IPS-20b (cell line): Measurements from ENCODE around the gene PRF1.

ENCODE experiments used
- H3K27ac ChIP-seq: one replicate; pipeline ENCODE4 v1.5.1; 2013; ENCODE audit warnings: low read length
- H3K27me3 ChIP-seq: 2 replicates; pipeline ENCODE4 v1.6.1; 2013; ENCODE audit warnings: mild to moderate bottlenecking, low read length, inconsistent platforms; ENCODE audit not compliant: insufficient read depth
- H3K36me3 ChIP-seq: 2 replicates; pipeline ENCODE4 v1.6.1; 2013; ENCODE audit warnings: low read depth, mild to moderate bottlenecking, inconsistent platforms, low read length, moderate library complexity; ENCODE audit not compliant: insufficient read depth
- H3K4me1 ChIP-seq: 2 replicates; pipeline ENCODE4 v1.6.1; 2013; ENCODE audit warnings: mild to moderate bottlenecking, control low read depth, inconsistent platforms, low read length, moderate library complexity; ENCODE audit not compliant: insufficient read depth
- H3K4me3 ChIP-seq: 2 replicates; pipeline ENCODE4 v1.5.1; 2013; ENCODE audit warnings: mild to moderate bottlenecking, low read length, inconsistent platforms
- H3K9ac ChIP-seq: 2 replicates; pipeline ENCODE4 v1.6.1; 2013; ENCODE audit warnings: low read depth, mild to moderate bottlenecking, inconsistent platforms, low read length, moderate library complexity
- H3K9me3 ChIP-seq: 2 replicates; pipeline ENCODE4 v1.6.1; 2013; ENCODE audit warnings: mild to moderate bottlenecking, low read depth, low read length, inconsistent platforms; ENCODE audit not compliant: insufficient read depth

Gene PRF1

DNA sequence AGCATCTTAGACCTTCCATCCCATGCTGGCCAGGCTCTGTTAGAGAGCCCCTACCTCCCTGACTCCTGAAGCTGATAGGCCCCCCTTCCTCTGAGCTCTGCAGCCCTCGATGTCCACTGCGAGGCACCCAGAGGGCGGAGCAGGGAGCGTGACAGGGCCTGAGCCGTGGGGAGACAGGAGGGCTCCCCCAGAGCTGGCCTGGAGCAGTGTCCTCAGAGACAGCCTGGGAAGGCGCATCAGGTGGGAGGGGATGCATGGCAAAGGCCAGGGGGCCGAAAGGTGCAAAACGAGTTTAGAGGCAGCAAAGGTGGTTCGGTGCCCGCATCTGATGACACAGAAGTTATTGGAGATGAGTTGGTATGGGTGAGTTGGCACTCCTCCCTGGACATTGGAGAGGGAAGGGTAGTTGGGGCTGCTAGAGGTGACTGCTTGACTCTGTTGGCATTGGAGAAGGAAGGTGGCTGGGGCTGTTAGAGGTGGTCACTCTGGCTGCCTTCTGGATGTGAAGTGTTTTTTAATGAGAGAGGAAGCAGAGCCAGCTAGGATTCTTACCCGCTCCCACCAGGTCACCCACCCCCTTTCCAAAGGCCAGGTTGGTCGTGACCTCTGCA, 53.1 kb downstream of the PRF1 start:
- H3K9me3 ChIP-seq, result no peaks in the 10 kb centered on the region
- H3K4me3 ChIP-seq, result no peak overlapping the region
- H3K27ac ChIP-seq, result no peak overlapping the region
- peaks cover 16% of the 10 kb centered on the region for H3K36me3 ChIP-seq
- H3K4me1 ChIP-seq, result no peaks in the 10 kb centered on the region
- no peak overlapping the region for H3K9ac ChIP-seq
- H3K27me3 ChIP-seq, result no peaks in the 10 kb centered on the region
